Suppressor macrophage (primary cell): ENCODE measurements around the gene CTRB2.
"Not testable (repeated sequence)": the region's sequence is repeated elsewhere in the genome, so short reads cannot be mapped to it uniquely, and the experiment has no call there.

Experiments
- DNase-seq, 4 experiments: peaks; one replicate each; pipeline ENCODE4 v3.0.0-alpha.2; 2020 to 2022

Gene CTRB2

DNA sequence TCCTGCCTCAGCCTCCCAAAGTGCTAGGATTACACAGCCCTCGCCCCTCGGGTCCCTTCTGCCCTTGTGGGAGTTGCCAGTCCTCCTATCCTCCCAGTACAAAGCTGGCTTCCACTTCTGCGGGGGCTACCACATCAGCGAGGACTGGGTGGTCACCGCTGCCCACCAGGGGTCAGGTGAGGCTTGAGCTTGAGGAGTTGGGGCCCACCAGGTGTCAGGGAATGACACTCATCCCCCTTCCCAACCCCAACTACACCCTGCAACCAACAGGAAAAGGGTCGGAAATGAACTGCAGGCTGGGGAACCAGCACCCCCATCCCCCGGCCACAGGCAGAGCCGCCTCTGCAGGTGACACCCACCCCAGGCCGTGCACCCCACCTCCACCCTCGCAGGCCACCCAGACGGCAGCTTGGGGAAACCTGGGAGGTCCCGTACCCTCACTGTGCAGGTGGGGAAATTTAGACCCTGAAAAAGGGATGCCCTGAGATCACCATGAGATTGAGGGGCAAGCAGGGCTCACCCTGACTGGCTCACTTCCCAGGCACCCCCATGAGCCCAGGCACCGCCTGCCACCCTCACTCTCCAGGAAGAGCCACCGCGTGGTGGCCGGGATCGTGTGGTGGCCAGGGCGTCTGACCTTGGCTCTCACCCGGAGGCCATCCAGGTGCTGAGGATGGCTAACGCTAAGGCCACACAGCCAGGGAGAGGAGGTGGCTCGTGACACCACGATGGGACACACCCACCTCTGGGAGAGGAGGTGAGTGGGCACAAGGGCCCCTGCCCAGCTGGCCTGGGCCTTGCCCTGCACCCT lies 19.8 kb upstream of the CTRB2 start:
- no peak for DNase-seq

- no peak for DNase-seq
Measured at GRCh38 chr16:75225678-75226515, 18.9 kb upstream of the CTRB2 start.

DNA sequence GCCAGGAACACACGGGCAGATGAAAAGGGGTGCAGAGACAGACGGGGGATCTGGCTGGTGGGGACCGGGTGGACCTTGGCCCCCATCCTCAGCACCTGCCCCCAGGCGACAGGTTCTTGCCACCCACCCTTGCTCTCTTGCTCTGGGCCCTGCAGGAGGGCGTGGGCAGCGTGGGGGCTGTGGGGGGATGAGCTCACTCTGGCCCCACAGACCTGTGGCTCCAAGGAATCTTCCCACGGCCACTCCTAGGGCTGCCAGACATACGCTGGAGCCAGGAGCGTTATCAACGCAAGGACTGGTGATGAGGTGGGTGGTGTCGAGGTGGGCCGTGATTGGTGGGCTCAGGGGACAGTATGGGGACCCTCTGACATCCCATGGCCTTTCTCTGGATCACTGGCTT lies 18.1 kb upstream of the CTRB2 start:
- DNase-seq, result no peak

DNA sequence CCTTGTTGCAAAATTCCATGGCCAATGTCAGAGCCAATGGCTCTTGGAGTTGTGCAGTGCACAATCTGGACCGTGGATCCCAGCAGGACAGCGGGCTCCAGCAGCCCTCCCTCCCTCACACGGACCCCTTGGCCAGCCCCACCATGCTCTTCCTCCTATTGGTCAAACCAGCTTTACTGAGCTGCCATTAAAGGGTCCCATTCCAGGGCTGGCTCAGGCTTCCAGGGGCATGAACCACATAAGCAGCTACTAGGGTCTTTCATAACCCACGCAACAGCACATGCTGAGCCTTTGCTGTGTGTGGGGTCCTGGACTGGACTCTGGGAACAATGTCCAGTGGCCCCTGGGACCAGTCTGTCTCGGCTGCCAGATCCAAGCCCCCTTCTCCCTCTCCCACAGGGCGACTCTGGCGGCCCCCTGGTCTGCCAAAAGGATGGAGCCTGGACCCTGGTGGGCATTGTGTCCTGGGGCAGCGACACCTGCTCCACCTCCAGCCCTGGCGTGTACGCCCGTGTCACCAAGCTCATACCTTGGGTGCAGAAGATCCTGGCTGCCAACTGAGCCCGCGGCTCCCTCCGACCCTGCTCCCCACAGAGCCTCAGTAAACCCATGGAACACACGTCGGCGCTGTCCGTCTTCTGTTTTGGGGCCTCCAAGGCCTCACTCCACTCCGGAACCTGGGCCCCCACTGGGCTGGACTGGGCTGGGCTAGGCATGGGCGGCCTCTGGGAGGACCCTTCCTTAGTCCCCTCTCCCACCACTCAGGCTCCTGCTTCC lies 17.5 kb upstream of the CTRB2 start:
- no peak for DNase-seq

DNA sequence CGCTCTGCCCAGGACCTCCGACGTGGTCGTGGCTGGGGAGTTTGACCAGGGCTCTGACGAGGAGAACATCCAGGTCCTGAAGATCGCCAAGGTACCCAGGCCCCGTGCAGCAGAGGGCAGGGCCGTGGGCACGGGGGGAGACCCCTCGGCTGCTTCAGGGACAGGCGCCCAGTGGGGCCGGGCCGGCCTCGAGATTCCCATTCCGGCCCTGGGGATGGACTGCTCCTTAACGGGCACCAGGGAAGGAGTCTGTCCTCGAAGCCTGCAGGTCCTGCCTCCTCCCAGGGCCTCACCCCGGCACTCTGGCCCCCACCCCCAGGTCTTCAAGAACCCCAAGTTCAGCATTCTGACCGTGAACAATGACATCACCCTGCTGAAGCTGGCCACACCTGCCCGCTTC lies 16.2 kb upstream of the CTRB2 start:
- DNase-seq, result not testable (repeated sequence)

DNA sequence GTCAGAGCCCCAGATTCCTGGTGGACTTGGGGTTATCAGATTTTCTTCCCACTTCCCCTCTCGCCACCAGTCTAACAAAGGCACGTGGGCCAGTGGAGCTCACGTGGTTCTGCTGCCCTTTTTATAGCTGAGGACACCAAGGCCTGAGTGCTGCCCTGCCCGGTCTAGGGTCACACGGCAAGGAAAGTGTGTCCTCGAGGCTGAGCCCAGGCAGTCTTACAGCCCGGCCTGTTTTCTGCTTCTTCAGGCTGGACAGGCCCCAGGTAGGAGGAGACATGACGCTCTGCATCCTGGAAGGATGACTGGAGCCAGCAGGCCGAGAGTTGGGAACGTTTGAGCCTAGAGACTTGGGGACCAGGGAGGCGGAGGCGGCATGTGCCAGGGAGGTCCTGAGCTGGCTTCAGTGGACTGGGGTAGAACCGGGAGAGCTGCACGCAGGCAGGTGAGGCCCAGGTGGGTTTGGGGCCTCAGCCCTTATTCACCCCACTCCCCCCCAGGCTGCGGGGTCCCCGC lies 15.4 kb upstream of the CTRB2 start:
- DNase-seq, result peak; percentile 44 to 70 (median 65)

DNA sequence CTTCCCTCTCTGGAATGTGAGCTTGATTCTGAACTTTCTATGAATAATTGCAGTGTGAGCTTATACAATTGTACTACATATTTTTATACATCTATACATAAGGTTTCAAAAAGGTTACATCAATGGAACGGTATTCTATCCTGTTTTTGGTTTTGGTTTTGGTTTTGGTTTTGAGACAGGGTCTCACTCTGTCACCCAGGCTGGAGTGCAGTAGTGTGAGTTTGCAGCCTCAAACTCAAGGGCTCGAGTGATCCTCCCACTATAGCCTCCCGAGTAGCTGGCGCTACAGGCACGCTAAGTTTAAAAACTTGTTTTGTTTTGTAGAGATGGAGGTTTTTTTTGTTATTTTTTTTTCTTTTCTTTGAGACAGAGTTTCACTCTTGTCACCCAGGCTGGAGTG lies 12.9 kb upstream of the CTRB2 start:
- no peak for DNase-seq

GRCh38 chr16:75219088-75219487 lies 12.1 kb upstream of the CTRB2 start:
- no peak for DNase-seq

- DNase-seq, result no peak
Measured at GRCh38 chr16:75218256-75219076, 11.5 kb upstream of the CTRB2 start, which contains the start of gene CTRB1. Gene CTRB1, plus strand, starts transcription at chr16:75218988. Its CDS starts 20 bp downstream, at chr16:75219008.

DNA sequence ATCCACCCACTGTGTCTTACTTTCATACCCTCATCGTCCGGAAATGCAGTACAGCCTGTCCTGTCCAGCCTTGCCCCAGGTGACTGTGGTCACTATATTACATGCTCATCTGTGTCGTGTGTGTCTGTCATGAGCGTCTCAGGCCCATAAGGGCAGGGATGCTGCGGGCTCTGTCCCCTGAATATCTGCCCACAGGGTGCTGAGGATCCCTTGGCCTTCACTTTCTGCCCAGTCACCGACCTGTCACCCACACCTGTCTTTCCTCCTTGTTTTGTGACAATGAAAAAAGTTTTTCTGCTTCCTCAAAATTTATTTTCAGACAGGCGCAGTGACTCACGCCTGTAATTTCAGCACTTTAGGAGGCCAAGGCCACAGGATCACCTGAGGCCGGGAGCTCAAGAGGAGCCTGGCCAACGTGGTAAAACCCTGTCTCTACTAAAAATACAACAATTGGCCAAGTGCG lies 10.5 kb upstream of the CTRB2 start:
- DNase-seq, result no peak

DNA sequence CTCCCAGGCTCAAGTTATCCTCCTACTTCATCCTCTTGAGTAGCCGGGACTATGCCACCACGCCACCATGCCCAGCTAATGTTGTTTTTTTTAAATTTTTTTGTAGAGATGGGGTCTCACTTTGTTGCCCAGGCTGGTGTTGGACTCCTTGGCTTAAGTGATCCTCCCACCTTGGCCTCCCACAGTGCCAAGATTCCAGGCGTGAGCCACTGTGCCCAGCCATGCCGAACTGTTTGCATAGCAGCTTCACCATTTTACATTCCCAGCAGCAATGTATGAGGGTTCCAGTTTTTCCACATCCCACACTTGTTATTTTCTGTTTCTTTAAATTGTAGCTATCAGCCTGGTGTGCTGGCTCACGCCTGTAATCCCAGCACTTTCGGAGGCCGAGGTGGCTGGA lies 9.6 kb upstream of the CTRB2 start:
- DNase-seq, result no peak

GRCh38 chr16:75216127-75216526 lies 9.2 kb upstream of the CTRB2 start:
- no peak for DNase-seq

DNA sequence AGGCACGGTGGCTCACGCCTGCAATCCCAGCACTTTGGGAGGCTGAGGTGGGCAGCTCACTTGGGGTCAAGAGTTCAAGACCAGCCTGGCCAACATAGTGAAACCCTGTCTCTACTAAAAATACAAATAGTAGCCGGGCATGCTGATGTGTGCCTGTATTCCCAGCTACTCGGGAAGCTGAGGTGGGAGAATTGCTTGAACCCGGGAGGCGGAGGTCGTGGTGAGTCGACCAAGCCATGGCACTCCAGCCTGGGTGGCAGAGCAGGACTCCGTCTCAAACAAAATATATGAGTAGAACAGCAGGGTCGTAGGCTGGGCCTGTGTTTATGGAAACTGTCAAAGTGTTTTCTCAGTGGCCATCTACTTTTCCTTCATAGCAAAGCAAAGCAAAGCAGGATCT lies 4.3 kb upstream of the CTRB2 start:
- not testable (repeated sequence) for DNase-seq

DNA sequence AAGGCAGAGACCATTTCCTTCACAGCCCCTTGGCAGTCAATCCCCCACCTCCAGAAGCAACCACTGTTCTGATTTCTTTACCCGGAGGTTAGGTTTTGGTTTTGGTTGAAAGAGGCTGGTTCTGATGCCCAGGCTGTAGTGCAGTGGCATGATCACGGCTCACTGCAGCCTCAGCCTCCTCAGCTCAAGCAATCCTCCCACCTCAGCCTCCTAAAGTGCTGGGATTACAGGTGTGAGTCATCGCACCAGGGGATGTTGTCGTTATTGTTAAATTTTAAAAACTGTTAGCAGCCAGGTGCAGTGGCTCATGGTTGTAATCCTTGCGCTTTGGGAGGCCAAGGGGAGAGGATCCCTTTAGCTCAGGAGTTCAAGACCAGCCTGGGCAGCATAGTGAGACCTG lies 3.0 kb upstream of the CTRB2 start:
- no peak for DNase-seq

- not testable (repeated sequence) for DNase-seq
Measured at GRCh38 chr16:75209514-75209913, 2.6 kb upstream of the CTRB2 start.

- no peak for DNase-seq
Measured at GRCh38 chr16:75208861-75209505, 2.0 kb upstream of the CTRB2 start.

DNA sequence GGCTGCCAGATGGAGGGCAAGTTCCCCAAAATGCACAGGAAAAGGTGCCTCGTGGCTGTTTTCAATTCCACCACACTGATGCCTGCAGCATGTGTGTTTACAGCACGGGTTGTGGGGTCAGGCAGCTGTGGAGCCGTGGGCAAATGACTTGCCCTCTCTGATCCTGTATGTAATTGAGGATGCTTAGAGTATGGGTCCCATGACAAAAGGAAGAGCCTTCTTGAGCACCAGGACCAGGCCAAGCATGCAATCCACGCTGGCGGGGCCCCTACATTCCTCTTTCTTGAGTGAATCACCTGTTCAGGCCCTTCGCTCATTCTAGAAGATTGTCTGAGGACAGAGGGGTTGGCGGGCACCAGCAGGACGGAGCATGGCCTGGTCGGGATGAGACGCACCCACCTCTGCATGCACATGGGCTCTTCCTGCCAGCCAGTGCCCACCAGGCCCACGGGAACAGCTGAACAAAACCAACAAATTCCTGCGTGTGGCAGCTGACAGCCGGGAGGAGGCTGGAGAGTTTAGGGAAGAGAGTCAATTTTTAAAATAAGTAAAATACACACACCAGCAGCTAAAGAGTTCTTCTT lies 1.4 kb upstream of the CTRB2 start:
- DNase-seq, result no peak

- DNase-seq, result no peak
Measured at GRCh38 chr16:75207831-75208230, 870 bp upstream of the CTRB2 start.

DNA sequence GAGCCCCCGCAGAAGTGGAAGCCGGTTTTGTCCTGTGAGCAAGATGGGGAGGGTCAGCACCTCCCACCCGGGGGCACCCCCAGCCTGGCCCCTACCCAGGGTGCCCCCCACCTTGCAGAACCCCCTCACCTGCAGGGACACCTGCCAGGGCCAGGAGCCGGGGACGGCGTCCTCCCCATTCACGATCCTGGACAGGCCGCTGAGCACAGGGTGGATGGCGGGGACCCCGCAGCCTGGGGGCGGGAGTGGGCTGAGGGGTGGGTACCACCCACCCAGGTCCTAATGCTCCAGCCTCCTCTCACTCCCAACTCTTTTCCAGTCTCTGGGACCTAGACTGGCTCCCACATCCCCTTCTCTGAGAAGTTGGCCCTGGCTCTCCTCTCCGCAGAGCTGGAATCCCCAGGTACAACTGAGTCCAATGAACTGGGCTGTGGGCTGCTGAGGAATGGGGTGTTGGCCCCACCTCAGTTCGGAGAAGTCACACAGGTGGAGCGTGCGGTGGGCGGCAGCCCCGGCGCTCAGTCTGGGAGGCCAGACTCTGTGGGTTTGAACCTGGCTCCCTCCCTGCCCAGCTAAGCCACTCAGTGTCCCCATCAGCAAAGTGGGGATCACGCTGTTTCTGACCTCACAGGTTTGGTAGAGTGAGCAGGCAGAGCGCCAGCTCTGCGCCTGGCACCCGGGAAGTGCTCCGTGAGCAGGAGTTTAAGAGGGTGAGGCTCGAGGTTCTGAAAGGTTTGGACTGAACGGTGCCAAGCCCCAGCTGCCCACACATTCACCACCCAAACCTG lies 806 bp downstream of the CTRB2 start:
- not testable (repeated sequence) for DNase-seq

GRCh38 chr16:75205438-75205837 lies 1.5 kb downstream of the CTRB2 start:
- not testable (repeated sequence) for DNase-seq
